Trophoblast cell (in vitro differentiated cells and primary cell): ENCODE results near the gene ZDHHC14.

Source experiments
- DNase-seq, 2 donors: peaks; one replicate each; pipeline ENCODE4 v3.0.0-alpha.2; 2016
- H2AFZ ChIP-seq: 2 replicates; pipeline ENCODE4 v1.6.1; 2013; ENCODE audit warnings: low read length, moderate library complexity, mild to moderate bottlenecking; ENCODE audit not compliant: insufficient read depth, poor library complexity
- H2AK5ac ChIP-seq: 2 replicates; pipeline ENCODE4 v1.6.1; 2013; ENCODE audit warnings: mild to moderate bottlenecking, low read length
- H2BK120ac ChIP-seq: 2 replicates; pipeline ENCODE4 v1.6.1; 2013; ENCODE audit warnings: low read length, mild to moderate bottlenecking, moderate library complexity; ENCODE audit not compliant: insufficient read depth, poor library complexity
- H2BK12ac ChIP-seq: 2 replicates; pipeline ENCODE4 v1.6.1; 2013; ENCODE audit warnings: mild to moderate bottlenecking, low read length, moderate library complexity
- H2BK5ac ChIP-seq: 2 replicates; pipeline ENCODE4 v1.6.1; 2013; ENCODE audit warnings: low read length, low read depth, moderate library complexity, mild to moderate bottlenecking; ENCODE audit not compliant: poor library complexity
- H3K14ac ChIP-seq: 2 replicates; pipeline ENCODE4 v1.6.1; 2013; ENCODE audit warnings: mild to moderate bottlenecking, low read length
- H3K18ac ChIP-seq: 2 replicates; pipeline ENCODE4 v1.6.1; 2013; ENCODE audit warnings: mild to moderate bottlenecking, low read length
- H3K23ac ChIP-seq: 2 replicates; pipeline ENCODE4 v1.6.1; 2013; ENCODE audit warnings: low read length
- H3K27ac ChIP-seq: 2 replicates; pipeline ENCODE4 v1.5.1; 2013; ENCODE audit warnings: low read depth, mild to moderate bottlenecking, inconsistent platforms, low read length, moderate library complexity
- H3K27me3 ChIP-seq: 2 replicates; pipeline ENCODE4 v1.6.1; 2013; ENCODE audit warnings: inconsistent platforms, mild to moderate bottlenecking, low read length, moderate library complexity; ENCODE audit not compliant: insufficient read depth
- H3K36me3 ChIP-seq, 2 experiments: 1 replicate in 1 of 2; 2 replicates in 1 of 2; pipeline ENCODE4 v1.6.1; 2013; ENCODE audit warnings: low read length in 2 of 2, mild to moderate bottlenecking in 2 of 2, moderate library complexity in 1 of 2; ENCODE audit not compliant: insufficient read depth in 2 of 2, control insufficient read depth in 1 of 2
- H3K4ac ChIP-seq: 2 replicates; pipeline ENCODE4 v1.6.1; 2013; ENCODE audit warnings: low read depth, mild to moderate bottlenecking, low read length, moderate library complexity
- H3K4me1 ChIP-seq, 2 experiments: 1 replicate in 1 of 2; 2 replicates in 1 of 2; pipeline ENCODE4 v1.6.1; 2013; ENCODE audit warnings: low read length in 2 of 2, mild to moderate bottlenecking in 2 of 2, moderate library complexity in 1 of 2; ENCODE audit not compliant: insufficient read depth in 2 of 2, control insufficient read depth in 1 of 2
- H3K4me2 ChIP-seq: 2 replicates; pipeline ENCODE4 v1.6.1; 2013; ENCODE audit warnings: inconsistent platforms, mild to moderate bottlenecking, low read length, moderate library complexity
- H3K4me3 ChIP-seq: 2 replicates; pipeline ENCODE4 v1.5.1; 2013; ENCODE audit warnings: mild to moderate bottlenecking, low read depth, low read length, inconsistent platforms
- H3K79me1 ChIP-seq: one replicate; pipeline ENCODE4 v1.6.1; 2013; ENCODE audit warnings: low read length
- H3K79me2 ChIP-seq: 2 replicates; pipeline ENCODE4 v1.6.1; 2013; ENCODE audit warnings: low read length, mild to moderate bottlenecking; ENCODE audit not compliant: control insufficient read depth, insufficient read depth, poor library complexity
- H3K9ac ChIP-seq: 2 replicates; pipeline ENCODE4 v1.6.1; 2013; ENCODE audit warnings: mild to moderate bottlenecking, low read length
- H3K9me3 ChIP-seq: 2 replicates; pipeline ENCODE4 v1.6.1; 2013; ENCODE audit warnings: low read depth, mild to moderate bottlenecking, control low read depth, inconsistent platforms, low read length; ENCODE audit not compliant: insufficient read depth
- H4K12ac ChIP-seq: 2 replicates; pipeline ENCODE4 v1.6.1; 2013; ENCODE audit warnings: low read depth, mild to moderate bottlenecking, low read length, moderate library complexity
- H4K8ac ChIP-seq: 2 replicates; pipeline ENCODE4 v1.6.1; 2013; ENCODE audit warnings: low read depth, mild to moderate bottlenecking, low read length, moderate library complexity
- H4K91ac ChIP-seq: one replicate; pipeline ENCODE4 v1.6.1; 2013; ENCODE audit warnings: low read depth, mild to moderate bottlenecking, low read length, moderate library complexity
- WGBS: extraction: QIAGEN DNeasy Blood & Tissue Kit; methylation state at CpG from one replicate; pipeline ENCODE4 v1.1.7; 2013; ENCODE audit warnings: missing lambda C conversion rate; ENCODE audit not compliant: insufficient read length, insufficient coverage; ENCODE audit errors: extremely low coverage; 5-methylcytosine and 5-hydroxymethylcytosine counted together

Gene ZDHHC14

DNA sequence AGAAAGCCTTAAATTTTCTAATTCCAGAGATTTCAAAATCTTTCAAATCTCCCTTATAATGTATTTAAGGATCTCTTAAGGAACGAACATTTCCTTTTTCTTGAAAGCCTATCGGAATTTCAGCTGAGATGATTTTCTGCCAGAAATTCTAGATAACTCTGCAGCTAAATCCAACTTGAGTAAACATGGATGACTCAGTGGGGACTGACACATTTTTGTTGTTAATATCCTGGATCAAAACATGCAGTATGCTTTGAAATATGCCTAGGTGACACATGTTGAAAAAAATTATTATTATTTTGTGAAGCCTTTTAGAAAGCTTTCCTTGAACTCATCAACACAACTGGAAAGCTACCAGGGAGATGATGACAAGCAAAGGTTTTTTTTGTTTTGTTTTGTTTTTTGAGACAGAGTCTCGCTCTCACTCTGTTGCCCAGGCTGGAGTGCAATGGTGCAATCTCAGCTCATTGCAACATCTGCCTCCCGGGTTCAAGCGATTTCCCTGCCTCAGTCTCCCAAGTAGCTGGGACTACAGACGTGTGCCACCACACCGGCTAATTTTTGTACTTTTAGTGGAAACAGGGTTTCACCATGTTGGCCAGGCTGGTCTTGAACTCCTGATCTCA, 302.0 kb downstream of the ZDHHC14 start:
- Histone ChIP-seq H3K23ac (no peak overlapping the region), H3K4ac (no peak overlapping the region), H2BK120ac (no peak overlapping the region), H3K79me1 (no peaks in the 10 kb centered on the region), H3K27ac (no peak overlapping the region), H4K8ac (no peak overlapping the region), H3K27me3 (no peaks in the 10 kb centered on the region), H3K79me2 (no peaks in the 10 kb centered on the region), H2BK12ac (no peak overlapping the region), H3K18ac (no peak overlapping the region), H4K91ac (no peak overlapping the region), H2AFZ (no peak overlapping the region), H2BK5ac (no peak overlapping the region), H3K9ac (no peak overlapping the region), H3K14ac (no peak overlapping the region), H3K4me3 (no peak overlapping the region), H3K4me2 (no peak overlapping the region), H3K9me3 (no peaks in the 10 kb centered on the region), H3K36me3 (no peaks in the 10 kb centered on the region), H4K12ac (no peak overlapping the region), H3K4me1 (no peaks in the 10 kb centered on the region), H2AK5ac (no peak overlapping the region)
- DNase-seq: peak; percentile 35 to 86
- WGBS: no CpG with 5 or more reads among the region's 7 CpGs

- H2AK5ac ChIP-seq: no peak overlapping the region
- H3K79me2 ChIP-seq: no peaks in the 10 kb centered on the region
- no peak overlapping the region for H2BK12ac ChIP-seq
- no peaks in the 10 kb centered on the region for H3K4me1 ChIP-seq
- no peak overlapping the region for H3K23ac ChIP-seq
- H4K91ac ChIP-seq: no peak overlapping the region
- no peak overlapping the region for H3K4me3 ChIP-seq
- DNase-seq: peak in 1 of 2 donors; percentile 12
- no CpG with 5 or more reads among the region's 8 CpGs for WGBS
- no peak overlapping the region for H2AFZ ChIP-seq
- no peak overlapping the region for H2BK120ac ChIP-seq
- no peak overlapping the region for H3K27ac ChIP-seq
- no peak overlapping the region for H3K4me2 ChIP-seq
- no peaks in the 10 kb centered on the region for H3K79me1 ChIP-seq
- no peak overlapping the region for H4K8ac ChIP-seq
- no peak overlapping the region for H3K18ac ChIP-seq
- no peaks in the 10 kb centered on the region for H3K36me3 ChIP-seq
- H2BK5ac ChIP-seq: no peak overlapping the region
- no peak overlapping the region for H3K14ac ChIP-seq
- H3K4ac ChIP-seq: no peak overlapping the region
- no peak overlapping the region for H3K9ac ChIP-seq
- H3K27me3 ChIP-seq: no peaks in the 10 kb centered on the region
- no peak overlapping the region for H4K12ac ChIP-seq
- H3K9me3 ChIP-seq: no peaks in the 10 kb centered on the region
Measured at GRCh38 chr6:157683707-157684106, 302.7 kb downstream of the ZDHHC14 start.

DNA sequence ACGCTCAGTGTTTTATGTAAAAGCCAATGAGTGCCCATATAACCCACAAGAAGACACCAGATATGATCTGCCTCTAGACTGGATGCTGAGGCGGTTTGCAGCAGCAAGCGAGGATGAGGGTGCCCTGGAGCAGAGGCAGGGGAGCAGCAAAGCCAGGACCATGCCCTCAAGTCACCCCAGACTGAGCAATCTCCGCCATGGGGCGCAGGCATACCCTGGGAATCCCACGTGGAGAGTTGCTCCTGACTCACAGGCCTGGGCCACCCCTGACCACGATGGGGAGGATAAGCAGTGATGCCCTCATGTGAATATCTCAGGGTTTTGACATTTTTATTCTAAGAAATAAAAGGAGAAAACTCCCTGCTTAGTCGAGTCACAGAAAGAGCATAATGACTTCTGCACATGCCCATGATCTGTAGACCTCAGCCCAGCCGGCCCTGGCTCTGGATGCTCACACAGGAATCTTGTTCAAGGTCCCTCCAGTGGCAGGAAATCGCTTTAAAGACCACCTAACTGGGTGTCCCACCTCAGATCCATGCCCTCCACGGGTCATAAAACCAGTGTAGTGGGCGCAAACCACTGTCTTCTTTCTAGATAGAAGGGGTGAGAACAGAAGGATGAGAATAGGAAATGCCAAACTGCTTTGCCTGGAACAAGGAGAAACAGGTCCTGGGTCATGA, 303.8 kb downstream of the ZDHHC14 start:
- no peak overlapping the region for H3K18ac ChIP-seq
- WGBS: no CpG with 5 or more reads among the region's 12 CpGs

GRCh38 chr6:157685596-157686280, 304.7 kb downstream of the ZDHHC14 start:
- H3K4me3 ChIP-seq: no peak overlapping the region
- H3K4me1 ChIP-seq: no peaks in the 10 kb centered on the region
- peaks cover 1% of the 10 kb centered on the region for H3K9me3 ChIP-seq
- H2BK5ac ChIP-seq: no peak overlapping the region
- no peaks in the 10 kb centered on the region for H3K27me3 ChIP-seq
- H4K12ac ChIP-seq: no peak overlapping the region
- H2AFZ ChIP-seq: no peak overlapping the region
- no peaks in the 10 kb centered on the region for H3K79me1 ChIP-seq
- H3K4me2 ChIP-seq: no peak overlapping the region
- H3K79me2 ChIP-seq: no peaks in the 10 kb centered on the region
- H3K4ac ChIP-seq: no peak overlapping the region
- no peaks in the 10 kb centered on the region for H3K36me3 ChIP-seq
- H3K14ac ChIP-seq: no peak overlapping the region
- H3K18ac ChIP-seq: no peak overlapping the region
- no peak overlapping the region for H3K9ac ChIP-seq
- H4K8ac ChIP-seq: no peak overlapping the region
- no peak overlapping the region for H3K27ac ChIP-seq
- H2BK12ac ChIP-seq: no peak overlapping the region
- DNase-seq: no peak
- no peak overlapping the region for H2BK120ac ChIP-seq
- H4K91ac ChIP-seq: no peak overlapping the region
- no peak overlapping the region for H3K23ac ChIP-seq
- H2AK5ac ChIP-seq: no peak overlapping the region
- WGBS: no CpG with 5 or more reads among the region's 10 CpGs

More for the DNA sequence above, 303.8 kb downstream of the ZDHHC14 start:
- Histone ChIP-seq H3K4ac (no peak overlapping the region), H2BK12ac (no peak overlapping the region), H2BK120ac (no peak overlapping the region), H2AK5ac (no peak overlapping the region), H2BK5ac (no peak overlapping the region), H3K9me3 (no peaks in the 10 kb centered on the region), H3K27me3 (no peaks in the 10 kb centered on the region), H4K8ac (no peak overlapping the region), H3K36me3 (no peaks in the 10 kb centered on the region), H4K91ac (no peak overlapping the region), H3K14ac (no peak overlapping the region), H3K27ac (no peak overlapping the region), H3K9ac (no peak overlapping the region), H3K23ac (no peak overlapping the region), H2AFZ (no peak overlapping the region), H3K79me1 (no peaks in the 10 kb centered on the region), H3K4me2 (no peak overlapping the region), H3K4me1 (no peaks in the 10 kb centered on the region), H3K79me2 (no peaks in the 10 kb centered on the region), H3K4me3 (no peak overlapping the region), H4K12ac (no peak overlapping the region)
- peak; percentile 14 to 32 for DNase-seq
